NCI-H2107 treated with DMSO at 0.1 percent for 48 hours (cell line): Measurements from ENCODE around the gene ADAMTSL3.

Source experiments
- DNase-seq: peaks from one replicate; lab custom pipeline; 2025; ENCODE audit not compliant: unreplicated experiment; lab: John Stamatoyannopoulos, UW

ADAMTSL3 gene

DNA sequence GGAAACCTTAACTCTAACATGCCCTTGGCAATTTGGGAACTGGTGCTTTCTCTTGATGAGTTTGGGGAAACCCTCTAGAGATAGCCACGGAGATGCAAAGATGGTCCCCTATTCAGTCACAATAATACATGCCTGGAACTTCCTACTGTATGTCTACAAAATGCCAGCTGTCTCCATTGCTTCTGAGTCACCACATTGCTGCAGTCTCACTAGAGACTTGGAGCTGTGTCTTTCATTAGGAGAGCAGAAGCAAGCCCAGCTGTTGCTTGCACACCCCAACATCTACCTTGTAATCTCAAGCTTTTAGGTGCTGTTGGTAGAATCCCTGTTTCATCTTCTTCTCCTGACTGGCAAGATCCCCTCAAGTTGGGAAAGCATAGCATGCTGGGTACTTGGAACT is 261.0 kb downstream of the ADAMTSL3 start:
- no peak for DNase-seq

DNA sequence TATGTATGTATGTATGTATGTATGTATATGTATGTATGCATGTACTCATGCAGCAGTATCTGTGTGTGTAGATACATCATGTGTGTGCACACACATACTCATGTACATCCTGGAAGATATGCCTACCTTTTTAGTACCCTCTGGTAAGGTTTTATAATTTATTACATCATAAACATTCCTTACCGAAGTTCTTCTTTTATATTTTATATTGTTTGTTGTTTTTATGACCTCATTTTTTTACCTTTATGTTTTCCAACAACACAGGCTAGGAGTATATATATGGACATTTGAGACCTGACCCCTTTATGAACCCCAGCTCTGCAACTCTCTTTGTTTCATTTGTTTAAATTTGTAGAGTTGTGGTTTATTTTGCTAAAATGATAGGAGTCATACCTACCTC is 263.5 kb downstream of the ADAMTSL3 start:
- no peak for DNase-seq

DNA sequence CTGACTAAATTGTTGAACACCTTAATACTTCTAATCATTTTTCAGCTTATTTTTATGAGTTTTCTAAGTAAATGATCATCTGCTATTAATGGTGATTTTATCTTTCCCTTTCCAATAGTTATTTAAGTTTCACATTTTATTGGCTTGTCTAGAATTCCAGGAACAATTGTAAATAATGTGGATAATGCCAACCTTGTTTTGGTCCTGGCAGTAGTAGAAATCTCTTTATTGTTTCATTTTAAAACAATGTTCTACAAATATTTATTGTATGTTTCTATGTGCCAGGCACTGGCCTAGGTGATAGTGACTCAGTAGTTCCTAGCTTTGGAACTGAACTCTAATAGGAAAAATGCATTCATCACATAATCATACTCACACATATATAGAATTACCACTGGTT is 264.1 kb downstream of the ADAMTSL3 start:
- DNase-seq, result no peak

DNA sequence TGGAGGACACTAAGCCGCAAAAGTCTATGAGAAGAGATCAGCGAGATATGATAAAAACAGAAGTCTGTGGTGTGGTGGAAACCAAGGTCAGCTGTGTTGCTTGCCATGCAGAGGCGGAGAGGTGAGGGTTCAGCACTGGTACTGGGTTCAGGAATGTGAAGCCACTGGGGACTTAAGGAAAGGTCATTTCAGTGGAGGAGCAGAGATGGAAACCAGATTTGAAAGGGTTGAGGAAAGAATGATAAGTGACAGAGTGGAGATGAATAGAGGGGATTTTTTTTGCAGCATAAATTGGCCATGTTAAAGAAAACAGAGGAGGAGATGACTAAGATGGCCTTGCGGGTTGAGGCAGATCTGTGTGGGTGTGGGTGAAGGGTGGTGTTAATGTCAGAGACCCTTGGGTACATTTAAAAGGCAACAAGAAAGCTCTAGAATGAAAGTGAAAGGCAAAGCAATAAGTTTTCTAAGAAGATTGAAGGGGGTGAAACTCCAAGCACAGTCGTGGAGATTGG is 265.5 kb downstream of the ADAMTSL3 start:
- no peak for DNase-seq

DNA sequence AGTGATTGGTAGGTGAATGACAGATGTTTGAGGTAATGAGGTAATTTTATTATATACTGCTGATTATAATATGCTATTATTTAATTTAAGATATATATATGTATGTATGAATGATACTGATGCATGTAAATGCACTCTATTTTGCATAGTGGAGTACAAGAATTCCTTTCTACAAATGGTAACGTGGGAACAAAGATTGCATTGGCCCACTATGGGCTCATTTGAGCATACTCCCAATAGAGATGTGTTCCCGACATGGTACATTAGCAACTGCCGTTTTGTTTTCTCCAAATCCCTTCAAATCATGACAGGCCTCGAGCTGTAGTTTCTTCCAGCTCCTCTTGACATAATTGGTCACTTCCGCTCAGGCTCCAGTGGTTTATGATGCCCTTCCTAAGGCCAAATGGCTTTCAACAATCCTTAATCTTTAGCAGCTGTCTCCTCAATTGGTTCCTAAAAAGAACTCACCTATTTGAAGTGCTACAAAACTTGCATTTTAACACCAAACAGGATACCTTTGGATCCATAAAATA is 266.1 kb downstream of the ADAMTSL3 start:
- no peak for DNase-seq

DNA sequence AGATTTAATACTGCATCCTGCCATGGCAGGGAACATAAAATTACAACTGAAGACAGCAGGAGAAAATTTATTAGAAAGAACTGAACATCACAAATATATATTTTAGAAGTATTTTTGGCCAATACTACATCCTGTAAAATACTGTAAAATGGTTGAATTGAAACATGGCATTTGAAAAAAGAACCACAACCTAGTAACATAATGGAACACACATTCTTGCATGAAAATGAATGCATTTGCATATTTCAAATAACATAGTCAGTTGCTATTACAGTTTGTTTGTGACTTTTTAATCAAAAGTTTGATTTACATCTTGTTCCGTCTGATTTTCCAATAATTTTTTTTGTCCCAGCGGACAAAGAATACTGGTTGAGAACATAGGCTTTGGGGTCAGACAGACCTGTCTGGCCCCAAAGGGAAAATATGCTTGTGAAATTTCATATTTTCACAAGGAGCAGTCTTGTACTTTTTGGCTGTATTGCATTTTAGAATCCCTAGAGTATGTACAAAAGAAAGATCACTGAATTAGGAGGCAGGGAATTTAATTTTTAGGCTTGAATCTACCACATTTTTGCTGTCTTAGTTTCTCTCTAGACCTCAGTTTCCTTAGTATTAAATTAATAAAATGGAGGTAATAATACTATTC is 268.8 kb downstream of the ADAMTSL3 start:
- DNase-seq, result no peak

DNA sequence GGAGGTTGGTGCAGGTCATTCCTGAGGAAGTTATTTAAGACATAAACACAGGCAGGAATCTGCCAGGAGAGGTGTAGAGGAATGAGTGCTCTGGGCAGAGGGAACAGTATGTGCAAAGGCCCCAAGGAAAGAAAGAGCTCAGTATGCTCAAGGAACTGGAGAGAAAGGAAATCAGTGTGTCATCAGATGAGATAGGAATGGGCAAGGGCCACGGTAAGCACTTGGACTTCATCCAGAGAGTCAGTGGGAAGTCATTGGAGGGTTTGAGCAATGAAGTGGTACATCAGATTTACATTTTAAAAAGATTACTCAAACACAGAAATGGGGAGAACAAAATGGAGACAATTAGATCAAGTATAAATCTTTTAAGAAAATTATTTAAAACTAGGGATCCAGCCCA is 272.2 kb downstream of the ADAMTSL3 start:
- DNase-seq, result no peak

DNA sequence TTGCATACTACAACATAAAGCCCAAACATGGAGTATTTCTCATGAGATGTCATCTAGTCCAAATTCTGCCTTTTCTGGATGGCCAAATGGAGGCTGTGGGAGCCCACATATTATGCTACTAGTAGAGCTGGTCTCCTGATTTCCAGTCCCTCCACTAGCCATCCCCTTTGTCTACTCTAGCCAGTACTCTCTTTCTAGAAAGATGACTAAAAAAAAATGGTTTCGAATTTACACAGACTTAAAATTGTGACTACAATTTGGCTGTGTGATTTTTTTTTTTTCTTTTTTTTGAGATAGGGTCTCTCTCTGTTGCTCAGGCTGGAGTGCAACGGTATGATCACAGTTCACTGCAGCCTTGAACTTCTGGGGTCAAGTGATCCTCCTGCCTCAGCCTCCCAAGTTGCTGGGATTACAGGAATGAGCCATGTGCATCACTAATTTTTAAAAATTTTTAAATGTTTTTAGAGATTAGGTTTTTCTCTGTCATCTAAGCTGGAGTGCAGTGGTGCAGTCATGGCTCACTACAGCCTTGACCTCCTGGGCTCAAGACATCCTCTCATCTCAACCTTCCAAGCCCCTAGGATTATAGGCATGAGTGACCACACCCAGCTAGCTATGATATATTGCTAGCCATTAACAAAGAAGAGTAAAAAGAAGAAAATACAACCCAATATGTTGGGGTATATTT is 273.9 kb downstream of the ADAMTSL3 start:
- no peak for DNase-seq

DNA sequence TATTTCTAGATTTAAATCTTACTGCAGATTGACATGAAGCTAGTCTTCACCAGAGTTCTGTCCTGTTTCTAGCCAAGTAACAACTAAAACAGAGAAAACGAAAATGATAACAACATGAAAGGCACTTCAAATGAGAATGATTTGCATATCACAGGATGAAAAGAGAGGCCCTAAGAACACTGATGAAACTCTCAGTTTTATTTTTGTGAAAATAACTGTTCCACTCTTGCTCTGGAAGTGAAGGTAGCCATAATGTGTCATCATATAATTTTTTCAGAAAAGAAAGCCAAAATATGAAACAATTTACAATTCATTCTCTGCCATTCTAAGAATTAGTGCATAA is 274.4 kb downstream of the ADAMTSL3 start:
- DNase-seq, result no peak

DNA sequence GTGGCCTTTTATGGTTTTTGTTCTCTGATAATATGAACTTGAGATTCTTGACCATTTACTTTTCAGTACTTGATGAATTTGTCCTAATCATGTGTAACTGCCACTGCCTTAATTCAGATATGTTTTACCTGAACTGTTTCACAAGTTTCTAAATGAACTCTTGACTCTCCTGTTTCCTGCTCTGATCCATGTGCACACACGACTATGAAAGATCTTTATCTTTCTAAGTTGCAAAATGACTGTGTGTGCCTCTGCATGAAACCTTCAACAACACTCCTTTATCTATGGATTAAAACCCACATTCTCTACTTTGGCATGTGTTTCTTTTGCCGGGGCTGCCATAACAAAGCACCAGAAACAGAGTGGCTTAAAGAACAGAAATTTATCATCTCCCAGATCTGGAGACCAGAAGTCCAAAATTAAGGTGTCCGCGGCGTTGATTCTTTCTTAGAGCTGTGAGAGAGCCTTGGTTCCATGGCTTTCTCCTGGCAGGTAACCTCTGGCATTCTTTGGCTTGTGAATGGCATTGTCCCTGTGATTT is 275.0 kb downstream of the ADAMTSL3 start:
- no peak for DNase-seq

DNA sequence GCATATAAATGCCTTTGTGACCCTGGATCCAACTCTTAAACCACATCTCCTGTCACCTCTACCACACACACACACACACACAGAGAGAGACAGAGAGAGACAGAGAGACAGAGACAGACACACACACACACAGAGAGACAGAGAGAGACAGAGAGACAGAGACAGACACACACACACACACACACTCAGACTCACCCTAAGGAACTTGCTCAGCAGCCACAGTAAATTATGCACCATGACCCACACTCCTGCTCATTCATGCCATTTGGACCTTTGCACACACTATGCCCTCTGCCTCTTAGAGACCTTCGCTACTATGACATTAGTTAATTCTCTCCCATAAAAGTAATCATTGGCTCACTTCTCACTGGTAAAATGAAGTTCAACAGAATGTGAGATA is 275.7 kb downstream of the ADAMTSL3 start:
- no peak for DNase-seq

DNA sequence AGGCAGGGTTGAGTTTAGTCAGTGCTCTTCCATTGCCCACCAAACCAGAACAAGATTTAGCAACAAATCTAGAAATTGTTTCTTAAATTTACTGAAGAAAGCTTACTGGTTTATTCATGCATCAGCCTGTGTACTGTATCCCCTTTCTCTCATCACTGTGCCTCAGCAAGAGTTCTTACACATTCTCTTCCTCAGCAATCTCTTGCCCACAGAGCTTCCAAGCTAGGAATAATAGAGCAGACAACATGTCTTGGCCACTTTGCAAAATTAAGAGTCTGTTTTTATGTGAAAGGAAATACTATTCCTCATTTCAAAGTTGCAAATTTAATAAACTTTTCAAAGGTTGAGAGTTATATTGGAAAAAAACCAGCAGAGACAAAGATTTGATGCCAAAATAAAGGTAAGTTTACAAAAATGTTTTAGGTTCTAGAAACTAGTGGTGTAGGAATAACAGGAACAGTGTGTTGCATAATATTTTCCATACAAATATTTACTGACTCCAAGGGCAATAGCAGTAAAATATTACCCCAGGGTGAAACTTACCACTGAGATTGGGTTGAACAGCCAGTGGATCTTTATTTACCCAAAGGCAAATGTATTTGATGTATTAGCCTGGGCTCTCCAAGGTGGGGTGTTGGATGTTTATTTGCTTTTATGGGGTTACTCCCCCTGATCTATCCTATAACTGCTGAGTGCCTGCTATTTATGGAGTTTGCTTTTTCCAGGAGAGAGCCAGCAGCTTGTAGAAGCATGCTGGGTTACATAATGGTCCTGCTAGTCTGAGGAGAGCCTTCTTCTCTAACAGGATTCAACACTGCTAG is 276.7 kb downstream of the ADAMTSL3 start:
- DNase-seq, result no peak

DNA sequence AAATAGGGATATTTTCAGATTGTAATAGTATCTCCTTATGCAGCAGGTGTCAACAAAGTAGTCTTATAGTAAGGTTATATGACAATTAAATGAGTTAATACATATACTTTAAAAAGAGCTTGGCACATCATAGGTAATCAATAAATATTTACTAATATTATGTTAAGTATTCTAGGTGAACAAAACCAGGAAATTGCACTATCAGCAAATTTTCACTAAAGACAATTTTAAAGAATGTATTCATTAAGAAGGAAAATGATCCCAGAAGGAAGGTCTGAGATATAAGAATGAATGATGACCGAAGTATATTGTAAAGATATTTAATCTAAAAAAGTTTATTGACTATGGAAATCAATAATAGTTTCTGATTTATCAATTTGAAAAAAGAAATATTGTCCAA is 281.9 kb downstream of the ADAMTSL3 start:
- DNase-seq, result no peak

DNA sequence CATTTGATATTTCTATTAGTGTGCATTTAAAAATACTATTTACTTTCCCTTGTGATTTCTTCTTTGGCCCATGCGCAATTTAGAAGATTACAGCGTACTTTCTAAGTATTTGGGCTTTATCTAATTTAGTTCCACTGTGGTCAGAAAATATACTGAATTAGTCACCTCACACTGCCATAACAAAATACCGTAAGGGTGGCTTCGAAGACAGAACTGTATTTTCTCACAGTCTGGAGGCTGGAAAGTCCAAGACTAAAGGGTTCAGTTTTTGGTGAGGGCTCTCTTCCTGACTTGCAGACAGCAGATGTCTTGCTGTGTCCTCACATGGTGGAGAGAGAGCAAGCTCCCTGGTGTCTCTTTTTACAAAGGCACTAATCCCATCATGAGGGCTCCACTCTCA is 286.2 kb downstream of the ADAMTSL3 start:
- no peak for DNase-seq

DNA sequence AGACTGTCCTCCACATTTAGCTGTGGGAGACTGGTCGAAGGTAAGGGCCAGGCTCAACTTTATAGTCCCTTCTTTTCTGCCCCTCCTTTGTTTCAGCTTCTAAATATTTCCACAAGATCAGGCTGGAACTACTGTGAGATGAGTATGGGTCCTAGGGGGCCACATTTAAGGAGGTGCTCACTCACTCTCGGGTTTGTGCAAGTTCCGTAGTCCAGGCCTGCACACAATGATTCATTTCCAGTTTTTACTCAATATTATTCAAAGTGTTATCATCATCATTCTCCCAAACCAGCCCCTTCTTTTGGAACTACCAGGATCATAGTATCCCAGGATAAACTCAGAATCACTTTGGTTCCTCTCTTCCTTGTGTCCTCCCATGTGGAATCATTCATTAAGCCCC is 289.1 kb downstream of the ADAMTSL3 start:
- no peak for DNase-seq

DNA sequence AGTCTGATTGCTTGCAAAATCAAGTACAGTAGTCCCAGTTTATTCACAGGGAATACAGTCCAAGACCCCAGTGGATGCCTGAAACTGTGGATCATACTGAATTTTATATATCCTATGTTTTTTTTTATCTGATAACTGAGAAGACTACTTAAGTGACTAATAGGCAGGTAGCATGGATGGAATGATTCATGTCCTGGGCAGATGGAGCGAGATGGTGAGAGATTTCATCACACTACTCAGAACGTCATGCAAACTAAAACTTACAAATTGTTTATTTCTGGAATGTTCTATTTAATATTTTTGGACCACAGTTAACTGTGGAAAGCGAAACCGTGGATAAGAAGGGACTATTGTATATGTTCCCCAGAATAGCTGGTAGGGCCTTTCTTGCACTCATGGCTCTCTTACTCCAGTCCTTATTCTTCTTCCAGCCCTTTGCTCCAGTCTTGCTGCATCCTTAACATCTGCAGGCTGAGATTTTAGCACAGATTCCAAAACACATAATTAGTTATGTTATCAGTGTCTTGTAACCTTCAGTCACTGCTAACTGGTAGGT is 290.0 kb downstream of the ADAMTSL3 start:
- DNase-seq, result no peak

DNA sequence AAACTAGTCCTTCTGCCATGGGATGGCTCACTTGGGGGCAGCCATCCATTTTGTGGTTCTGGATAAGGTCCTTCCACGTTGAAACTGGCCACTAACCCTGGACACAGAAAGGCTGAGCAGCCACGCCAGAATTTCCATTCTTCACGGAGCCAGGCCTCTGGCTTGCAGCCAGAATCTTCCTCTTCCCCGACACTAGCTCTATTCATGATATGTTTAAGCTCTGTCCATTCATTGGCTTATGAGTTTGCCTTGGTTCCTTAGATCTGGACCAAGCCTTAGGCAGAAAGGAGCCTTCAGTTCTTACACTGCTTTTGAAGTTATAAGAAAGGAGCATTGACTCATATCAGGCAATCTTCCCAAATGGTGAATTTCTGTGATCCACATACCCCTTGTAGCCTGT is 293.2 kb downstream of the ADAMTSL3 start:
- no peak for DNase-seq

DNA sequence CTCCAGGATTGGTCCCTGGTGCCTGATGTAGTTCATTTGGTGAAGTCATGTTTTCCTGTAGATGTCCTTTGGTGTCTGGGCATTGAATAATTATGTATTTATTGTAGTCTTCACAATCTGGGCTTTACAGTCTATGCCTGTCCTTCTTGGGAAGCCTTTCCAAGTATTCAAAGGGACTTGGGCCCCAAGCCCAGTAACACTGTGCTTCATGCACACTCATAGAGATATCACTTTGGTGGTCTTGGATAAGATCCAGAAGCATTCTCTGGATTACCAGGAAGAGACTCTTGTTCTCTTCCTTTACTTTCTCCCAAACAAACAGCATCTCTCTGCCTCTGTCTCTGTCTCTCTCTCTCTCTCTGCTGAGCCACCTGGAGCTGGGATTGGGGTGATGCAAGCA is 300.6 kb downstream of the ADAMTSL3 start:
- DNase-seq, result no peak

DNA sequence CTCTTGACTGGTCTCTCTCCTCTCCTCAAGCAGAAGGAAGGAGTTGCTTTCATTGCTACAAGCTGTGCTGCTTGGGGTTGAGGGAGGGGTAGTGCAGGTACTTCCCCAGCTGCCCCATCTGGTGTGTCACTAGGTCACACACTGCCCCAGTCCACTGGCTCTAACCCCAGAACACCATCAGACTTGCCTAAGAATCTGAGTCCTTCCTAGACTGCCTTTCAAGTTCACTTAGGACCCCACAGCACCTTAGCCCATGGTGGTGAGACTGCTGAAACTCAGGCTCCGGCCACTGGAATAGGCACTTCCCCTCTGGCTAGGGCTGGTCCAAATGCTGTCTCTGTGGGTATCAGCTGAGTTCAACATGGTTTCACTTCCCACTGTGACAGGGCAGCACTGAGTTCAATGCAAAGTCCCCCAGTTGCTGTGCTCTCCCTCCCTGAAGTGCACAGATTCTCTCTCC is 301.9 kb downstream of the ADAMTSL3 start:
- no peak for DNase-seq

DNA sequence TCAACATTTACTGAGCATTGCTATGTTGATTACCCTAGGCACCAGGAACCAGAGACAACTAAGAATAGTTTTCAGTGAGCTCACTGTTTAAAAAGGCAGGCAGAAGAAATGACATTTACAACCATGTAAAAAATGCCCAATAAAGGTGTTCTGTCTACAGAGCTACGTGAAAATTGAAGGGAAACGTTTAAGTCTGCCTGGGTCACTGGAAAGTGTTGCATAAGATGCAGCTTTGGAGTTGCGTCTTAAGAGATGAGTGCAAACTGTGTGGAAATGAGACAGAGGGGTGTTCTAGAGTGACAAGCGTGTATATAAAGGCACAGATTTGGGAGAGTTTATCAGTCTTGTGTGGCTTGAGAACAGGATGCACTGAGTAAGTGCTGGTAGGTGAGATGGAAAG is 303.0 kb downstream of the ADAMTSL3 start:
- no peak for DNase-seq

DNA sequence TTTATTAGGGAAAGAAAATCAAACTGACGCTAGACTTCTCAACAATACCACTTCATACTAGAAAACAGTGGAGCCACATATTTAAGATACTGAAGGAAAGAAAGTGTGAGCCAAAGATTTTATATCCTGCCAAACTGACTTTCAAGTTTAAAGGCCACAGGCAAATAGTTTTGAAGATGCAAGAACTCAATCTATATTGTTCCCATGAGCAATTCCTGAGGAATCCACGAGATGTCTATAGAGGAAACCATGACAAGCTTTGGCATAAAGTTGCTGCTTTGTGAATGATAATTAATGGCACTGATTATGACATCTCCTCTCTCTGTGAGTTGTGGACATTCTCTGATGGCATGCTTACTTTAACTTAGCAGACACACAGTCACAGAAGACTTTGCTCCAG is 305.6 kb downstream of the ADAMTSL3 start:
- no peak for DNase-seq
